HG03432 (cell line): ENCODE measurements around the gene FMN1.

Experiments used
- ATAC-seq: cut with Tn5 transposase; IDR thresholded peaks from one replicate; pipeline ENCODE4 v1.9.1; 2021; ENCODE audit warnings: mild to moderate bottlenecking, moderate library complexity; ENCODE audit not compliant: unreplicated experiment

FMN1 gene

GRCh38 chr15:32794973-32795372, 399.5 kb downstream of the FMN1 start:
- no peak for ATAC-seq

- no peak for ATAC-seq
These were observed 402.1 kb downstream of the FMN1 start for GRCh38 chr15:32792436-32792835.

GRCh38 chr15:32790352-32790999, 404.0 kb downstream of the FMN1 start:
- ATAC-seq, result no peak

- ATAC-seq, result no peak
These were observed 406.6 kb downstream of the FMN1 start for GRCh38 chr15:32787949-32788348.

- no peak for ATAC-seq
These were observed 407.6 kb downstream of the FMN1 start for GRCh38 chr15:32786906-32787305.

GRCh38 chr15:32784581-32784980, 409.9 kb downstream of the FMN1 start:
- no peak for ATAC-seq

GRCh38 chr15:32781781-32782180, 412.7 kb downstream of the FMN1 start:
- ATAC-seq, result no peak

GRCh38 chr15:32778391-32779176, 415.9 kb downstream of the FMN1 start:
- ATAC-seq, result no peak

GRCh38 chr15:32775103-32775502, 419.4 kb downstream of the FMN1 start:
- ATAC-seq, result no peak

GRCh38 chr15:32774022-32774421, 420.5 kb downstream of the FMN1 start:
- no peak for ATAC-seq

GRCh38 chr15:32767236-32767635, 427.3 kb downstream of the FMN1 start:
- ATAC-seq, result no peak

GRCh38 chr15:32766101-32766500, 428.4 kb downstream of the FMN1 start:
- ATAC-seq, result no peak

- no peak for ATAC-seq
These were observed 429.3 kb downstream of the FMN1 start for GRCh38 chr15:32765236-32765635.

- ATAC-seq, result no peak
These were observed 431.2 kb downstream of the FMN1 start for GRCh38 chr15:32763295-32763694.

GRCh38 chr15:32757426-32757825, 437.1 kb downstream of the FMN1 start:
- no peak for ATAC-seq

GRCh38 chr15:32750979-32751378, 443.5 kb downstream of the FMN1 start:
- no peak for ATAC-seq

GRCh38 chr15:32747921-32748342, 446.6 kb downstream of the FMN1 start:
- no peak for ATAC-seq

- no peak for ATAC-seq
These were observed 448.2 kb downstream of the FMN1 start for GRCh38 chr15:32746116-32746857.

- ATAC-seq, result no peak
These were observed 450.9 kb downstream of the FMN1 start for GRCh38 chr15:32743411-32744140.

GRCh38 chr15:32739522-32740063, 454.9 kb downstream of the FMN1 start:
- ATAC-seq, result no peak

- ATAC-seq, result no peak
These were observed 455.8 kb downstream of the FMN1 start for GRCh38 chr15:32738666-32739065.
